BLaER1 (cell line): ENCODE data around the gene CITED4.

ENCODE experiments used
- H3K27ac ChIP-seq: shearing (Covaris generic); formaldehyde crosslinking; 2 replicates; pipeline ENCODE4 v1.8.1; 2022
- H3K27me3 ChIP-seq: shearing (Covaris generic); formaldehyde crosslinking; 2 replicates; pipeline ENCODE4 v1.8.1; 2022
- H3K36me3 ChIP-seq: shearing (Covaris generic); formaldehyde crosslinking; 2 replicates; pipeline ENCODE4 v1.8.1; 2022
- H3K4me1 ChIP-seq: shearing (Covaris generic); formaldehyde crosslinking; 2 replicates; pipeline ENCODE4 v1.8.1; 2022
- H3K4me2 ChIP-seq: shearing (Covaris generic); formaldehyde crosslinking; 2 replicates; pipeline ENCODE4 v1.8.1; 2022
- H3K4me3 ChIP-seq: shearing (Covaris generic); formaldehyde crosslinking; 2 replicates; pipeline ENCODE4 v1.8.1; 2022
- H3K9ac ChIP-seq: shearing (Covaris generic); formaldehyde crosslinking; 2 replicates; pipeline ENCODE4 v1.8.1; 2022
- H3K9me3 ChIP-seq: shearing (Covaris generic); formaldehyde crosslinking; 2 replicates; pipeline ENCODE4 v1.8.1; 2022
- H4K20me1 ChIP-seq: shearing (Covaris generic); formaldehyde crosslinking; 2 replicates; pipeline ENCODE4 v1.8.1; 2022
- Cebpa-rat ChIP-seq: shearing (Covaris generic); IDR thresholded peaks from 2 replicates; pipeline ENCODE4 v1.8.1; 2022

The CITED4 gene

DNA sequence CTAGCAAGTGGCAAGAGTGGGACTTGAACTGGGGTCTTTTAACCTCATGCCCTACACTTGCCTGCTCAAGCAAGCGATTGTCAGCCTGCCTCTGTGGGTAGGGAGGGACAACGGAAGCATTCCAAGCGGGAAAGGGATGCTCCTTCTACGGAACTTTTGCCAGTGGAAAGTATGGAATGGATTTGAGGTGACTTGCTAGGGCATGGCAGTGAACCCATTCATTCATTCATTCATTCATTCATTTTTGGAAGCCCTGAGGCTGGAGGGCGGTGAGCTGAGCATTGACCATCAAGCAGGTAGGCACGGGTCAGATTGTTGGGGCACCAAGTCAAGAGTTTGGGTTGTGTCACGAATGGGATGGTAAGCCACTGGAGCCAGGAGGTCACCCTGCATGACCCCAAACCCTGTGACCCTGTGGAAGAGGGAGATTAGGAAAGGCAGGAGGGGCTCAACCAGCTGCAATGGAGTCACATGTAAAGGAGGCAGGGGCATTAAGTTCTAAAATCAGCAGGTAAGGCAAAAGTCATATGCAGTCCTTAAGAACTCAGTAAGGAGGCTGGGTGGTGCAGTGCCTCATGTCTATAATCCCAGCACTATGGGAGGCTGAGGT is 11.8 kb upstream of the CITED4 start:
- no peaks in the 10 kb centered on the region for H3K36me3 ChIP-seq
- peaks cover 14% of the 10 kb centered on the region; the same call in 1 of the 2 replicates for H3K9me3 ChIP-seq
- H3K27me3 ChIP-seq = no peaks in the 10 kb centered on the region
- no peak overlapping the region for H3K9ac ChIP-seq
- no peak for TF ChIP-seq Cebpa-rat
- H3K4me3 ChIP-seq = no peak overlapping the region
- no peak overlapping the region for H3K27ac ChIP-seq
- no peak overlapping the region for H3K4me2 ChIP-seq
- H4K20me1 ChIP-seq = no peaks in the 10 kb centered on the region
- peaks cover 30% of the 10 kb centered on the region for H3K4me1 ChIP-seq

GRCh38 chr1:40872276-40872675 is 10.1 kb upstream of the CITED4 start:
- no peak overlapping the region for H3K9ac ChIP-seq
- H3K9me3 ChIP-seq = peaks cover 14% of the 10 kb centered on the region; the same call in 1 of the 2 replicates
- no peaks in the 10 kb centered on the region for H3K36me3 ChIP-seq
- H4K20me1 ChIP-seq = no peaks in the 10 kb centered on the region
- H3K27ac ChIP-seq = no peak overlapping the region
- H3K27me3 ChIP-seq = no peaks in the 10 kb centered on the region
- no peak overlapping the region for H3K4me2 ChIP-seq
- no peak for TF ChIP-seq Cebpa-rat
- H3K4me3 ChIP-seq = no peak overlapping the region
- H3K4me1 ChIP-seq = peaks cover 14% of the 10 kb centered on the region

- H4K20me1 ChIP-seq = no peaks in the 10 kb centered on the region
- peaks cover 2% of the 10 kb centered on the region; the same call in 1 of the 2 replicates for H3K4me1 ChIP-seq
- no peak for TF ChIP-seq Cebpa-rat
- H3K27me3 ChIP-seq = no peaks in the 10 kb centered on the region
- H3K27ac ChIP-seq = no peak overlapping the region
- H3K9ac ChIP-seq = no peak overlapping the region
- no peaks in the 10 kb centered on the region for H3K36me3 ChIP-seq
- peaks cover 4% of the 10 kb centered on the region; the same call in 1 of the 2 replicates for H3K9me3 ChIP-seq
- no peak overlapping the region for H3K4me2 ChIP-seq
- no peak overlapping the region for H3K4me3 ChIP-seq
These were observed 8.1 kb upstream of the CITED4 start for GRCh38 chr1:40870135-40870728.

- H3K36me3 ChIP-seq = no peaks in the 10 kb centered on the region
- no peaks in the 10 kb centered on the region for H3K27me3 ChIP-seq
- no peak overlapping the region for H3K27ac ChIP-seq
- no peak overlapping the region for H3K4me2 ChIP-seq
- no peak overlapping the region for H3K4me3 ChIP-seq
- H4K20me1 ChIP-seq = no peaks in the 10 kb centered on the region
- H3K9me3 ChIP-seq = peaks cover 4% of the 10 kb centered on the region; the same call in 1 of the 2 replicates
- H3K9ac ChIP-seq = no peak overlapping the region
- H3K4me1 ChIP-seq = peaks cover 11% of the 10 kb centered on the region
- TF ChIP-seq Cebpa-rat = no peak
These were observed 6.0 kb upstream of the CITED4 start for GRCh38 chr1:40868051-40868723.

DNA sequence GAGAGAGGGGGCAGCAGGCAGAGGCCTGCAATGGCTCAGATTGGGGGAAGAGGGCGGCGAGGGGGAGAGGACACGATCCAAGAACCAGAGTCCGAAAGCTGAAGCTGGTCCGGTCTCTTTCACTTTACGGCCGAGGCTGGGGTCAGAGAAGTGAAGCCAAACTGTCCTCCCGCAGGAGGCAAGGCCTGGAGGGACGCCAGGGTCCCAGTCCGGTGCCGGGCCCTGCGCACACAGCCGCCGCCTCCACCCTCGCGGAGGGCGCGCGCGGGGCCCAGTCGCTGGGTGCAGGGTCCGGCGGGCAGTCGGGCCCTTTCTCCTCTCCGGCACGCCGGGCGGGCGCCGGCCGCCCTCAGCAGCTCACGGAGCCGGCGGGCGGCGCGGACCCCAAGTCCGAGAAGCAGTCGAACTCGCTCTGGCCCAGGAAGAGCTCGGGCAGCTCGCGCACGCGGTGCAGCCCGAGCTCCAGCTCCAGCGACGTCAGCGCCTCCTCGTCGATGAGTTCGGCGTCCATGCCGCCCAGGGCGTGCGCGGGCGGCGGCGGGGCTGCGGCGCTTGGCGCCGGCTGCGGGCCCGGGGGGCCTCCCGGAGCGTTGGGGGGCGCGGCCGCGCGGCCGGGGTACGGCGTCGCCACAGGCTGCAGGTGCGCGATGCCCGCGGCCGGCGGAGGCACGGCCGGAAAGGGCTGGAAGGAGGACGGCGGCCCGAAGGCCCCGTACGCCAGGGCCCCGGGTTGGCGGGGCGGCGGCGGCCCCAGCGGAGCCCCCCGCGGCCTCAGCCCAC is 749 bp downstream of the CITED4 start:
- H3K36me3 ChIP-seq = no peaks in the 10 kb centered on the region
- H3K9me3 ChIP-seq = no peaks in the 10 kb centered on the region
- H4K20me1 ChIP-seq = peaks cover 12% of the 10 kb centered on the region; the same call in 1 of the 2 replicates
- peak overlapping the region; percentile 98 for H3K4me2 ChIP-seq
- H3K4me3 ChIP-seq = peak overlapping the region; percentile 91
- H3K4me1 ChIP-seq = peaks cover 43% of the 10 kb centered on the region
- H3K9ac ChIP-seq = peak overlapping the region; percentile 92
- peak overlapping the region; percentile 90 for H3K27ac ChIP-seq
- TF ChIP-seq Cebpa-rat = no peak
- peaks cover 10% of the 10 kb centered on the region; the same call in 1 of the 2 replicates for H3K27me3 ChIP-seq

DNA sequence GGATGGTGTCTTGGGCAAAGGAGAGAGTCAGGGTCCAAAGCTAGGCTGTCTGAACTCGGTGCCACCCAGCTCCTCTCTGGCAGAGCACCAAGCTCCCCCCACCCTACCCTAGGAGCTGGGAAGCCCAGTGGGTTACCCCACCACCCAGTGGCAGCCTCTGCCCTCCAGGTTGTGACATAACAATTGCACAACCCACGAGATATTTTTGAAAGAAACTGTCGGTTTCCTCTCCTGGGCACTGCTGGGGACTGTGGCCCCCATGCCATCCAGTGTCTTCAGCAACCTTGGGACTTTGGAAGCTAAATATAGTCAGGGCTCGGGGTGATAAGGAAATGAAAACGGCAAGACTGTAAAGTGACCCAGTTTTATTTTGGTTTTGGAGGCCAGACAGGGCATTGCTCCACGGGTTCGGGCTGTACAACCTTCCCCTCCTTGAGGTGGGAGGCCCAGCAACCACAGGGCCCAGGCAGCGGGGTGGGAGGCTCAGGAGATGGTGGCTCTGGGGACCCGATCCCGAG is 1.4 kb downstream of the CITED4 start:
- Histone ChIP-seq H3K4me1 (peaks cover 43% of the 10 kb centered on the region), H3K36me3 (no peaks in the 10 kb centered on the region), H3K27ac (peak overlapping the region; percentile 90), H3K4me3 (peak overlapping the region; percentile 91), H3K9ac (peak overlapping the region; percentile 92), H3K9me3 (no peaks in the 10 kb centered on the region), H3K27me3 (peaks cover 10% of the 10 kb centered on the region; the same call in 1 of the 2 replicates), H3K4me2 (peak overlapping the region; percentile 98), H4K20me1 (peaks cover 12% of the 10 kb centered on the region; the same call in 1 of the 2 replicates)
- peak; percentile 95 for TF ChIP-seq Cebpa-rat

- Histone ChIP-seq H3K27ac (peak overlapping the region; percentile 37; the same call in 1 of the 2 replicates), H4K20me1 (peaks cover 12% of the 10 kb centered on the region; the same call in 1 of the 2 replicates), H3K4me1 (peaks cover 40% of the 10 kb centered on the region), H3K4me3 (no peak overlapping the region), H3K9me3 (no peaks in the 10 kb centered on the region), H3K36me3 (no peaks in the 10 kb centered on the region), H3K9ac (peak overlapping the region; percentile 52; the same call in 1 of the 2 replicates), H3K27me3 (peaks cover 10% of the 10 kb centered on the region; the same call in 1 of the 2 replicates), H3K4me2 (peak overlapping the region; percentile 98)
- no peak for TF ChIP-seq Cebpa-rat
These were observed 3.2 kb downstream of the CITED4 start for GRCh38 chr1:40858856-40859416.

DNA sequence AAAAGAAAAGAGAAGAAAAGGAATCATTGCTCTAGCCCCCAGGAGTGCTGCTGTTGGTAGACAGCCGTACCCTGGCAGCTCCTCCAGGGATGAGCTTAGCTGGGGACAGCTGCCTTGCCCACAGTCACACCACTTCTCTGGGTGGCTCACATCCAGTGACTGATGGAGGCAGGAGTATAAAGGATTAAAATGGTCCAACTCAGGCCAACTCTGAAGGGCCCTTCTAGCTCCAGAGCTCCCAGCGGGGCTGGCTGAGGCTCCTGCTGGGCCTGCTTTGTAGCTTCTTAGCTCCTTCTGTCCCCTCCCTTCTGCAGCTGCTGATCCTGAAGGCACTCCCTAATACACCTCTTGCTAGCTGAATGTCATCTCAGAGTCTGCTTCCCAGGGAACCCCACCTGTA is 4.4 kb downstream of the CITED4 start:
- no peak for TF ChIP-seq Cebpa-rat
- H3K4me2 ChIP-seq = no peak overlapping the region
- peaks cover 10% of the 10 kb centered on the region; the same call in 1 of the 2 replicates for H3K27me3 ChIP-seq
- no peaks in the 10 kb centered on the region for H3K9me3 ChIP-seq
- no peak overlapping the region for H3K9ac ChIP-seq
- H4K20me1 ChIP-seq = peaks cover 12% of the 10 kb centered on the region; the same call in 1 of the 2 replicates
- no peak overlapping the region for H3K4me3 ChIP-seq
- H3K27ac ChIP-seq = no peak overlapping the region
- no peaks in the 10 kb centered on the region for H3K36me3 ChIP-seq
- peaks cover 28% of the 10 kb centered on the region for H3K4me1 ChIP-seq
